K562 (cell line): Measurements from ENCODE around the gene DNAH10. TPM values are rescaled to one million over a fixed set of nuclear protein-coding genes. Genes with fewer than 3 reads are reported as not detected.
A peak's percentile ranks its signal among the peaks of the same experiment; 100 is the strongest.

Experiments
- AFF1 ChIP-seq, 2 experiments: fragments of 450-650 bp; IDR thresholded peaks; 2 replicates each; pipeline ENCODE4 v1.6.1; 2018; ENCODE audit warnings: mild to moderate bottlenecking in 2 of 2, low read depth in 1 of 2; ENCODE audit not compliant: partially characterized antibody in 2 of 2
- BCOR ChIP-seq: fragments of 450-650 bp; IDR thresholded peaks from 2 replicates; pipeline ENCODE4 v1.6.1; 2016
- COPS2 ChIP-seq: fragments of 450-650 bp; conservative IDR thresholded peaks from 2 replicates; pipeline ENCODE4 v1.6.1; 2016; ENCODE audit warnings: mild to moderate bottlenecking, moderate library complexity
- E2F8 ChIP-seq: fragments of 450-650 bp; IDR thresholded peaks from 2 replicates; pipeline ENCODE4 v1.7.1; 2018; ENCODE audit warnings: mild to moderate bottlenecking, low read depth; ENCODE audit not compliant: partially characterized antibody
- ETV1 ChIP-seq: fragments of 450-650 bp; conservative IDR thresholded peaks from 2 replicates; pipeline ENCODE4 v1.6.1; 2016; ENCODE audit warnings: missing genetic modification characterization, control low read depth, low read depth, missing compliant biosample characterization
- GABPB1 ChIP-seq: sonication (generic); formaldehyde crosslinking; IDR thresholded peaks from 2 replicates; pipeline ENCODE4 v1.8.0; 2022; ENCODE audit warnings: mild to moderate bottlenecking, missing genetic modification reagents
- GATAD2B ChIP-seq: fragments of 450-650 bp; IDR thresholded peaks from 2 replicates; pipeline ENCODE4 v1.6.1; 2017; ENCODE audit warnings: mild to moderate bottlenecking, borderline replicate concordance
- KDM5B ChIP-seq: fragments of 200-600 bp; sonication (generic); IDR thresholded peaks from 2 replicates; pipeline ENCODE4 v1.6.1; 2012; ENCODE audit warnings: low read depth, mild to moderate bottlenecking, moderate library complexity, low read length, control low read depth, inconsistent platforms; ENCODE audit not compliant: insufficient replicate concordance
- L3MBTL2 ChIP-seq: fragments of 450-650 bp; IDR thresholded peaks from 2 replicates; pipeline ENCODE4 v1.6.1; 2016; ENCODE audit warnings: mild to moderate bottlenecking, moderate library complexity
- MAZ ChIP-seq, 2 experiments: fragments of 450-650 bp in 1 of 2; sonication (generic) in 1 of 2; formaldehyde crosslinking; IDR thresholded peaks in 1 of 2; conservative IDR thresholded peaks in 1 of 2; 2 replicates each; pipeline versions ENCODE4 v1.4.0 to v1.5.0; 2020; ENCODE audit warnings: mild to moderate bottlenecking in 1 of 2, missing genetic modification reagents in 1 of 2
- NRF1 ChIP-seq, 2 experiments: fragments of 450-650 bp; IDR thresholded peaks in 1 of 2; conservative IDR thresholded peaks in 1 of 2; 2 replicates each; pipeline ENCODE4 v1.6.1; 2014; ENCODE audit warnings: mild to moderate bottlenecking in 2 of 2
- SIN3B ChIP-seq: fragments of 450-650 bp; IDR thresholded peaks from 2 replicates; pipeline ENCODE4 v1.6.1; 2017; ENCODE audit warnings: low read depth, mild to moderate bottlenecking, moderate library complexity
- TAF1 ChIP-seq: IDR thresholded peaks from 2 replicates; pipeline ENCODE4 v1.6.1; 2011; ENCODE audit warnings: mild to moderate bottlenecking, low read length, moderate library complexity; ENCODE audit not compliant: insufficient read depth, control insufficient read depth, severe bottlenecking; ENCODE audit errors: extremely low read depth
- TGIF2 ChIP-seq: sonication (generic); formaldehyde crosslinking; IDR thresholded peaks from 2 replicates; pipeline ENCODE4 v1.8.1; 2022; ENCODE audit warnings: mild to moderate bottlenecking, missing genetic modification reagents, moderate library complexity
- TOE1 ChIP-seq, 2 experiments: fragments of 450-650 bp in 1 of 2; sonication (generic) in 1 of 2; formaldehyde crosslinking in 1 of 2; IDR thresholded peaks; 2 replicates each; pipeline versions ENCODE4 v1.7.1 to v1.8.0; 2016 to 2022; ENCODE audit warnings: borderline replicate concordance in 2 of 2, mild to moderate bottlenecking in 2 of 2, antibody characterized with exemption in 1 of 2, inconsistent platforms in 1 of 2, low read depth in 1 of 2, missing genetic modification reagents in 1 of 2, moderate library complexity in 1 of 2
- YY1 ChIP-seq, 3 experiments: IDR thresholded peaks; 2 replicates each; pipeline ENCODE4 v1.6.1; 2011; ENCODE audit warnings: low read length in 2 of 3, mild to moderate bottlenecking in 2 of 3, moderate library complexity in 2 of 3, borderline replicate concordance in 1 of 3, control low read depth in 1 of 3, low read depth in 1 of 3; ENCODE audit not compliant: insufficient read depth in 3 of 3, insufficient replicate concordance in 2 of 3, control insufficient read depth in 1 of 3, insufficient read length in 1 of 3; ENCODE audit errors: extremely low read depth in 1 of 3
- ZNF253 ChIP-seq: fragments of 250-450 bp; sonication (Bioruptor Pico); conservative IDR thresholded peaks from 2 replicates; pipeline ENCODE4 v1.6.1; 2021; ENCODE audit warnings: mild to moderate bottlenecking
- ZNF324 ChIP-seq: fragments of 250-450 bp; sonication (Bioruptor Pico); IDR thresholded peaks from 2 replicates; pipeline ENCODE4 v1.4.0; 2020; ENCODE audit warnings: mild to moderate bottlenecking
- polyA plus RNA-seq, 8 experiments: library from polyadenylated mRNA; depleted of rRNA in 4 of 8; stranded (reverse) in 5 of 8; unstranded in 3 of 8; fragments of >200 nt; fragmentation: Nextera tagmentation in 2 of 8; fragmentation: Illumina TruSeq in 1 of 8; extraction: Ambion mirVana in 2 of 8; extraction: Trizol in 1 of 8; gene quantifications; 2 replicates each; pipeline versions ENCODE4 v1.2.1 to v1.2.3, GENCODE V29; 2011 to 2014; ENCODE audit warnings: inconsistent platforms in 1 of 8, missing spikeins in 1 of 8
- total RNA-seq, 7 experiments: library from RNA; depleted of rRNA in 6 of 7; stranded (reverse); fragments of >200 nt in 6 of 7; fragmentation: Illumina TruSeq in 2 of 7; extraction: Trizol in 2 of 7; gene quantifications; 2 replicates each; pipeline versions ENCODE4 v1.2.1 to v1.2.3, GENCODE V29; 2011 to 2021; ENCODE audit warnings: low replicate concordance in 1 of 7

The DNAH10 gene
- total and polyA plus RNA-seq, 9 of the 15 experiments (the other 6 are each of a cell fraction or from before 2014, with no cell fraction given), result 0.01 to 0.06 (median 0.04) TPM; not detected in 1

- TF ChIP-seq L3MBTL2 (peak; percentile 18; the same call in 1 of the 2 replicates), GABPB1 (CRISPR knock-in tag) (0 out of 2 replicates have a peak, but pooled peaks have one; percentile 42), TAF1 (peak; percentile 35), ZNF324 (CRISPR knock-in tag) (no peak), TGIF2 (CRISPR knock-in tag) (0 out of 2 replicates have a peak, but pooled peaks have one; percentile 19), ETV1 (tag) (0 out of 2 replicates have a peak, but pooled peaks have one; percentile 26), TOE1 (IDR thresholded peaks at IDR 0.05; ENCODE audit: borderline replicate concordance) (0 out of 2 replicates have a peak, but pooled peaks have one; percentile 26), TOE1 (CRISPR knock-in tag; IDR thresholded peaks at IDR 0.05; ENCODE audit: borderline replicate concordance, low read depth) (no peak), SIN3B (peak; percentile 11; the same call in 1 of the 2 replicates), YY1 (IDR thresholded peaks at IDR 0.05; ENCODE audit: borderline replicate concordance in 1 of 3, control insufficient read depth in 1 of 3, extremely low read depth in 1 of 3, insufficient read depth in 3 of 3, insufficient read length in 1 of 3, insufficient replicate concordance in 2 of 3, low read depth in 1 of 3, low read length in 2 of 3) (peak in 2 of 3 experiments; percentile 58 to 63), BCOR (peak; percentile 45; the same call in 1 of the 2 replicates), E2F8 (no peak), AFF1 (IDR thresholded peaks at IDR 0.05; ENCODE audit: low read depth in 1 of 2, partially characterized antibody in 2 of 2) (peak in 1 of 2 experiments; percentile 70), GATAD2B (0 out of 2 replicates have a peak, but pooled peaks have one; percentile 47), NRF1 (conservative IDR thresholded peaks at IDR 0.05 in 1 of 2, IDR thresholded peaks at IDR 0.05 in 1 of 2) (peak in 1 of 2 experiments; percentile 28; a peak in 2 of 4 replicates), ZNF253 (CRISPR knock-in tag) (no peak), KDM5B (peak; percentile 43), COPS2 (no peak), MAZ (CRISPR knock-in tag; conservative IDR thresholded peaks at IDR 0.05 in 1 of 2, IDR thresholded peaks at IDR 0.05 in 1 of 2) (peak in 1 of 2 experiments; percentile 17; a peak in 1 of 4 replicates)
These were observed 211.6 kb downstream of the DNAH10 start (continued) for GRCh38 chr12:123973552-123974341.
